HG03139 (cell line): ENCODE data around the gene ARFGAP1.

ENCODE experiments used
- ATAC-seq: cut with Tn5 transposase; IDR thresholded peaks from one replicate; pipeline ENCODE4 v1.9.1; 2021; ENCODE audit not compliant: unreplicated experiment

Gene ARFGAP1

GRCh38 chr20:63259734-63260460, 12.7 kb upstream of the ARFGAP1 start:
- ATAC-seq, result no peak

- ATAC-seq, result no peak
Observed at GRCh38 chr20:63260521-63260920, 12.1 kb upstream of the ARFGAP1 start.

- no peak for ATAC-seq
Observed at GRCh38 chr20:63261060-63261794, 11.4 kb upstream of the ARFGAP1 start.

- no peak for ATAC-seq
Observed at GRCh38 chr20:63261795-63262528, 10.7 kb upstream of the ARFGAP1 start.

GRCh38 chr20:63262836-63263235, 9.8 kb upstream of the ARFGAP1 start:
- no peak for ATAC-seq

- no peak for ATAC-seq
Observed at GRCh38 chr20:63264000-63264399, 8.6 kb upstream of the ARFGAP1 start.

GRCh38 chr20:63264519-63264918, 8.1 kb upstream of the ARFGAP1 start:
- no peak for ATAC-seq

GRCh38 chr20:63265891-63266515, 6.6 kb upstream of the ARFGAP1 start:
- no peak for ATAC-seq

- ATAC-seq, result no peak
Observed at GRCh38 chr20:63267691-63268090, 4.9 kb upstream of the ARFGAP1 start.

GRCh38 chr20:63268256-63268655, 4.4 kb upstream of the ARFGAP1 start:
- no peak for ATAC-seq

GRCh38 chr20:63268671-63269439, 3.8 kb upstream of the ARFGAP1 start:
- ATAC-seq, result no peak

GRCh38 chr20:63269724-63270123, 2.9 kb upstream of the ARFGAP1 start:
- no peak for ATAC-seq

GRCh38 chr20:63270606-63271325, 1.8 kb upstream of the ARFGAP1 start:
- ATAC-seq, result no peak

- no peak for ATAC-seq
Observed at GRCh38 chr20:63273059-63273579, 506 bp downstream of the ARFGAP1 start.

GRCh38 chr20:63273635-63274380, 1.2 kb downstream of the ARFGAP1 start:
- no peak for ATAC-seq

GRCh38 chr20:63274381-63275228, 2.0 kb downstream of the ARFGAP1 start:
- no peak for ATAC-seq

GRCh38 chr20:63275825-63276224, 3.2 kb downstream of the ARFGAP1 start:
- no peak for ATAC-seq

- no peak for ATAC-seq
Observed at GRCh38 chr20:63276956-63277355, 4.3 kb downstream of the ARFGAP1 start.
